Measurements from ENCODE around the gene UIMC1. TPM values are rescaled to one million over a fixed set of nuclear protein-coding genes. Genes with fewer than 3 reads are reported as not detected.
"Not testable (repeated sequence)": the region's sequence is repeated elsewhere in the genome, so short reads cannot be mapped to it uniquely, and the experiment has no call there.

UIMC1 gene
- total RNA-seq, 1 donor from 2014 or later = 40.9 TPM

GRCh38 chr5:177004961-177005360 is 1.6 kb downstream of the UIMC1 start:
- no peak for TF ChIP-seq CTCF (IDR thresholded peaks at IDR 0.05; ENCODE audit: unreplicated experiment)
- H3K27me3 Mint-ChIP-seq (ENCODE audit: unreplicated experiment) = peaks cover 4% of the 10 kb centered on the region
- peak overlapping the region; percentile 93 for H3K4me3 Mint-ChIP-seq (ENCODE audit: unreplicated experiment)
- peaks cover 15% of the 10 kb centered on the region for H3K4me1 Mint-ChIP-seq (ENCODE audit: unreplicated experiment)
- no peaks in the 10 kb centered on the region for H3K36me3 Mint-ChIP-seq (ENCODE audit: low read depth, unreplicated experiment)
- no peaks in the 10 kb centered on the region for H3K9me3 Mint-ChIP-seq (ENCODE audit: unreplicated experiment)
- H3K27ac Mint-ChIP-seq (ENCODE audit: unreplicated experiment) = no peak overlapping the region
- DNase-seq (ENCODE audit: low spot score) = no peak

- H3K36me3 Mint-ChIP-seq (ENCODE audit: low read depth, unreplicated experiment) = no peaks in the 10 kb centered on the region
- peaks cover 4% of the 10 kb centered on the region for H3K27me3 Mint-ChIP-seq (ENCODE audit: unreplicated experiment)
- H3K9me3 Mint-ChIP-seq (ENCODE audit: unreplicated experiment) = no peaks in the 10 kb centered on the region
- no peak overlapping the region for H3K27ac Mint-ChIP-seq (ENCODE audit: unreplicated experiment)
- DNase-seq (ENCODE audit: low spot score) = no peak
- no peak for TF ChIP-seq CTCF (IDR thresholded peaks at IDR 0.05; ENCODE audit: unreplicated experiment)
- H3K4me3 Mint-ChIP-seq (ENCODE audit: unreplicated experiment) = no peak overlapping the region
- peaks cover 15% of the 10 kb centered on the region for H3K4me1 Mint-ChIP-seq (ENCODE audit: unreplicated experiment)
Measured at GRCh38 chr5:177003649-177004048, 2.9 kb downstream of the UIMC1 start.

DNA sequence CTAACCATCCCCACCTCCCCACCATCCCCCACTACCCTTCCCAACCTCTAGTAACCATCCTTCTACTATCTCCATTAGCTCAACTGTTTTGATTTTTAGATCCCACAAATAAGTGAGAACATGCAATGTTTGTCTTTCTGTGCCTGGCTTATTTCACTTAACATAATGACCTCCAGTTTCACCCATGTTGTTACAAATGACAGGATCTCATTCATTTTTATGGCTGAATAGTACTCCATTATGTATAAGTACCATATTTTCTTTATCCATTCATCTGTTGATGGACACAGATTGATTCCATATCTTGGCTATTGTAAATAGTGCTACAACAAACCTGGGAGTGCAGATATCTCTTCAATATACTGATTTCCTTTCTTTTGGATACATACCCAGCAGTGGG is 7.1 kb downstream of the UIMC1 start:
- H3K36me3 Mint-ChIP-seq (ENCODE audit: low read depth, unreplicated experiment); H3K27ac Mint-ChIP-seq (ENCODE audit: unreplicated experiment); H3K9me3 Mint-ChIP-seq (ENCODE audit: unreplicated experiment); DNase-seq (ENCODE audit: low spot score); H3K27me3 Mint-ChIP-seq (ENCODE audit: unreplicated experiment); H3K4me3 Mint-ChIP-seq (ENCODE audit: unreplicated experiment): not testable (repeated sequence)
- peaks cover 13% of the 10 kb centered on the region for H3K4me1 Mint-ChIP-seq (ENCODE audit: unreplicated experiment)

DNA sequence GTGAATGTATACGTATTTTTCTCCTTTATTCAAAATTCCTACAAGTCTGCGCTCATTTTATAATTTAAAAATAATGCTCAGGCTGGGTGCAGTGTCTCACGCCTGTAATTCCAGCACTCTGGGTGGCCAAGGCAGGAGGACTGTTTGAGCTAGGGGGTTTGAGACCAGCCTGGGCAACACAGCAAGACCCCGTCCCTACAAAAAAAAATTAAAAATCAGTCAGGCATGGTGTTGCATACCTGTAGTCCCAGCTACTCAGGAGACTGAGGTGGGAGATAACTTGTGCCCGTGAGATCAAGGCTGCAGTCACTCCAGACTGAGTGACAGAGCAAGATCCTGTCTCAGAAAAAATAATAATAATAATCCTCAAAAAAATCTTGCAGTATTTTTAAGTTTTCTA is 7.8 kb downstream of the UIMC1 start:
- Mint-ChIP-seq H3K27ac (ENCODE audit: unreplicated experiment) (no peak overlapping the region), H3K36me3 (ENCODE audit: low read depth, unreplicated experiment) (peaks cover 7% of the 10 kb centered on the region), H3K27me3 (ENCODE audit: unreplicated experiment) (no peaks in the 10 kb centered on the region), H3K4me3 (ENCODE audit: unreplicated experiment) (no peak overlapping the region), H3K9me3 (ENCODE audit: unreplicated experiment) (no peaks in the 10 kb centered on the region), H3K4me1 (ENCODE audit: unreplicated experiment) (peaks cover 7% of the 10 kb centered on the region)
- no peak for DNase-seq (ENCODE audit: low spot score)
- no peak for TF ChIP-seq CTCF (IDR thresholded peaks at IDR 0.05; ENCODE audit: unreplicated experiment)

DNA sequence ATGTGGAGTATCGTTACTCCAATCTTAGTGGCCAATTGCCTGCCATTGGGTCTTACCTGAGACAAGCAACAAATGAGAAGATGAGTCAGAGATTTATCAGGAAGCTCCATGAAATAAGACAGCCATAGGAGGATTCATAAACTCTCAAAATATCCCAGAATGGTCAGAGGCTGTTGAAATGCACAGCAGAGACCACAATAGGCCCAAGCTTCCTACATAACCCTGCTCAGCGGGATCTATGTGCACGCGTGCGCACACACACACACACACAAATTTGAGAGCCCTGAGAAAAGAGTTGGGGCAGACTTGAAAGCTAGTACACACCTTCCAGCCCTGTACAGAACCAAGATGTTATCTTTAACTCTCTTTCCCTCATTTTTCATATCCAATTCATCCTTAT is 9.8 kb downstream of the UIMC1 start:
- no peak for DNase-seq (ENCODE audit: low spot score)
- no peak overlapping the region for H3K27ac Mint-ChIP-seq (ENCODE audit: unreplicated experiment)
- H3K9me3 Mint-ChIP-seq (ENCODE audit: unreplicated experiment) = no peaks in the 10 kb centered on the region
- H3K27me3 Mint-ChIP-seq (ENCODE audit: unreplicated experiment) = no peaks in the 10 kb centered on the region
- H3K4me1 Mint-ChIP-seq (ENCODE audit: unreplicated experiment) = peaks cover 3% of the 10 kb centered on the region
- no peak overlapping the region for H3K4me3 Mint-ChIP-seq (ENCODE audit: unreplicated experiment)
- H3K36me3 Mint-ChIP-seq (ENCODE audit: low read depth, unreplicated experiment) = peaks cover 7% of the 10 kb centered on the region
- TF ChIP-seq CTCF (IDR thresholded peaks at IDR 0.05; ENCODE audit: unreplicated experiment) = no peak

All from endothelial cell (in vitro differentiated cells).